Skeletal muscle tissue (tissue), 4 donors: ENCODE results near the gene KCNMA1. TPM values are rescaled to one million over a fixed set of nuclear protein-coding genes. Genes with fewer than 3 reads are reported as not detected.

ENCODE experiments used
- H3K27ac ChIP-seq: one replicate; pipeline ENCODE4 v1.7.0; 2013; ENCODE audit warnings: mild to moderate bottlenecking, low read depth, low read length, inconsistent platforms
- H3K27me3 ChIP-seq, 3 donors: one replicate each; pipeline ENCODE4 v1.7.0; 2013; ENCODE audit warnings: low read length in 3 of 3; ENCODE audit not compliant: control insufficient read depth in 3 of 3, insufficient read depth in 3 of 3
- H3K36me3 ChIP-seq, 3 donors: one replicate each; pipeline ENCODE4 v1.7.0; 2013; ENCODE audit warnings: low read length in 3 of 3; ENCODE audit not compliant: control insufficient read depth in 3 of 3, insufficient read depth in 3 of 3
- H3K4me1 ChIP-seq, 3 donors: one replicate each; pipeline ENCODE4 v1.7.0; 2013; ENCODE audit warnings: low read length in 3 of 3, mild to moderate bottlenecking in 3 of 3; ENCODE audit not compliant: control insufficient read depth in 3 of 3, insufficient read depth in 3 of 3
- H3K4me3 ChIP-seq, 3 donors: one replicate each; pipeline ENCODE4 v1.7.0; 2013; ENCODE audit warnings: low read length in 3 of 3
- H3K9ac ChIP-seq, 3 donors: one replicate each; pipeline ENCODE4 v1.7.0; 2013; ENCODE audit warnings: low read length in 3 of 3, mild to moderate bottlenecking in 3 of 3, moderate library complexity in 2 of 3, low read depth in 1 of 3
- H3K9me3 ChIP-seq, 3 donors: one replicate each; pipeline ENCODE4 v1.7.0; 2013; ENCODE audit warnings: low read length in 3 of 3; ENCODE audit not compliant: control insufficient read depth in 3 of 3
- total RNA-seq: library from RNA; depleted of rRNA; stranded (reverse); fragments of >200 nt; gene quantifications from one replicate; pipeline ENCODE4 v1.2.3, GENCODE V29; 2014
- donor health status: Osteomylitis.

Gene KCNMA1
- total RNA-seq, 1 donor from 2014 or later, result 18.8 TPM

- Histone ChIP-seq H3K36me3 (no peaks in the 10 kb centered on the region), H3K4me1 (no peaks in the 10 kb centered on the region), H3K27me3 (no peaks in the 10 kb centered on the region), H3K9me3 (no peaks in the 10 kb centered on the region), H3K9ac (no peak overlapping the region), H3K4me3 (no peak overlapping the region), H3K27ac (no peak overlapping the region)
Observed at GRCh38 chr10:76973091-76974016, 664.3 kb downstream of the KCNMA1 start.

- no peaks in the 10 kb centered on the region for H3K9me3 ChIP-seq
- no peak overlapping the region for H3K27ac ChIP-seq
Observed at GRCh38 chr10:76972541-76972940, 665.1 kb downstream of the KCNMA1 start.

GRCh38 chr10:76971547-76972170, 665.9 kb downstream of the KCNMA1 start:
- Histone ChIP-seq H3K9ac (no peak overlapping the region), H3K4me3 (no peak overlapping the region), H3K4me1 (no peaks in the 10 kb centered on the region), H3K9me3 (no peaks in the 10 kb centered on the region), H3K27ac (no peak overlapping the region), H3K36me3 (no peaks in the 10 kb centered on the region), H3K27me3 (no peaks in the 10 kb centered on the region)

More at GRCh38 chr10:76972541-76972940, 665.1 kb downstream of the KCNMA1 start:
- Histone ChIP-seq H3K27me3 (no peaks in the 10 kb centered on the region), H3K4me3 (no peak overlapping the region), H3K36me3 (no peaks in the 10 kb centered on the region), H3K4me1 (no peaks in the 10 kb centered on the region), H3K9ac (no peak overlapping the region)

GRCh38 chr10:76970711-76971519, 666.7 kb downstream of the KCNMA1 start:
- no peak overlapping the region for H3K9ac ChIP-seq
- no peaks in the 10 kb centered on the region for H3K9me3 ChIP-seq
- H3K27me3 ChIP-seq, result no peaks in the 10 kb centered on the region
- H3K4me1 ChIP-seq, result no peaks in the 10 kb centered on the region
- no peak overlapping the region for H3K4me3 ChIP-seq
- H3K27ac ChIP-seq, result no peak overlapping the region
- H3K36me3 ChIP-seq, result no peaks in the 10 kb centered on the region

- Histone ChIP-seq H3K4me1 (no peaks in the 10 kb centered on the region), H3K4me3 (no peak overlapping the region), H3K27ac (no peak overlapping the region), H3K9ac (no peak overlapping the region), H3K36me3 (no peaks in the 10 kb centered on the region), H3K27me3 (no peaks in the 10 kb centered on the region), H3K9me3 (no peaks in the 10 kb centered on the region)
Observed at GRCh38 chr10:76969366-76969948, 668.2 kb downstream of the KCNMA1 start.

GRCh38 chr10:76968483-76968882, 669.1 kb downstream of the KCNMA1 start:
- Histone ChIP-seq H3K27ac (no peak overlapping the region), H3K27me3 (no peaks in the 10 kb centered on the region), H3K9me3 (no peaks in the 10 kb centered on the region), H3K36me3 (no peaks in the 10 kb centered on the region), H3K4me3 (no peak overlapping the region), H3K9ac (no peak overlapping the region), H3K4me1 (no peaks in the 10 kb centered on the region)

- H3K36me3 ChIP-seq, result no peaks in the 10 kb centered on the region
- H3K4me3 ChIP-seq, result no peak overlapping the region
- H3K27me3 ChIP-seq, result no peaks in the 10 kb centered on the region
- peaks cover 0 to 2% (median 0%) of the 10 kb centered on the region in 3 donors for H3K9me3 ChIP-seq
- H3K9ac ChIP-seq, result no peak overlapping the region
- H3K4me1 ChIP-seq, result no peaks in the 10 kb centered on the region
- no peak overlapping the region for H3K27ac ChIP-seq
Observed at GRCh38 chr10:76962851-76963250, 674.8 kb downstream of the KCNMA1 start.

GRCh38 chr10:76961841-76962240, 675.8 kb downstream of the KCNMA1 start:
- H3K27ac ChIP-seq, result no peak overlapping the region
- peaks cover 0 to 2% (median 0%) of the 10 kb centered on the region in 3 donors for H3K9me3 ChIP-seq
- no peaks in the 10 kb centered on the region for H3K4me1 ChIP-seq
- H3K9ac ChIP-seq, result no peak overlapping the region
- no peak overlapping the region for H3K4me3 ChIP-seq
- H3K27me3 ChIP-seq, result no peaks in the 10 kb centered on the region
- no peaks in the 10 kb centered on the region for H3K36me3 ChIP-seq

- Histone ChIP-seq H3K9ac (no peak overlapping the region), H3K27me3 (no peaks in the 10 kb centered on the region), H3K36me3 (peaks cover 0 to 2% (median 0%) of the 10 kb centered on the region in 3 donors), H3K4me1 (no peaks in the 10 kb centered on the region), H3K9me3 (peaks cover 0 to 2% (median 0%) of the 10 kb centered on the region in 3 donors), H3K4me3 (no peak overlapping the region), H3K27ac (no peak overlapping the region)
Observed at GRCh38 chr10:76959111-76959510, 678.5 kb downstream of the KCNMA1 start.
